Vagina (tissue), 2 donors: ENCODE measurements around the gene DHRS4.

Source experiments
- POLR2A ChIP-seq, 2 donors: fragments of 450-650 bp; IDR thresholded peaks; one replicate each; pipeline ENCODE4 v1.6.1; 2017; ENCODE audit warnings: antibody characterized with exemption in 2 of 2, mild to moderate bottlenecking in 2 of 2, moderate library complexity in 2 of 2
- POLR2AphosphoS5 ChIP-seq, 2 donors: sonication (generic); formaldehyde crosslinking; IDR thresholded peaks; one replicate each; pipeline ENCODE4 v1.9.0; 2017; ENCODE audit warnings: antibody characterized with exemption in 2 of 2, mild to moderate bottlenecking in 2 of 2, low read depth in 1 of 2; ENCODE audit not compliant: insufficient read depth in 1 of 2
- TF ChIP-seq, protein P1 (sequence below), 3 experiments: fragments of 450-650 bp in 2 of 3; fragments of 200-600 bp in 1 of 3; sonication (generic) in 1 of 3; IDR thresholded peaks; one replicate each; pipeline ENCODE4 v1.5.1; 2017 to 2019; ENCODE audit warnings: antibody characterized with exemption in 3 of 3, mild to moderate bottlenecking in 2 of 3, moderate library complexity in 2 of 3

DNA sequence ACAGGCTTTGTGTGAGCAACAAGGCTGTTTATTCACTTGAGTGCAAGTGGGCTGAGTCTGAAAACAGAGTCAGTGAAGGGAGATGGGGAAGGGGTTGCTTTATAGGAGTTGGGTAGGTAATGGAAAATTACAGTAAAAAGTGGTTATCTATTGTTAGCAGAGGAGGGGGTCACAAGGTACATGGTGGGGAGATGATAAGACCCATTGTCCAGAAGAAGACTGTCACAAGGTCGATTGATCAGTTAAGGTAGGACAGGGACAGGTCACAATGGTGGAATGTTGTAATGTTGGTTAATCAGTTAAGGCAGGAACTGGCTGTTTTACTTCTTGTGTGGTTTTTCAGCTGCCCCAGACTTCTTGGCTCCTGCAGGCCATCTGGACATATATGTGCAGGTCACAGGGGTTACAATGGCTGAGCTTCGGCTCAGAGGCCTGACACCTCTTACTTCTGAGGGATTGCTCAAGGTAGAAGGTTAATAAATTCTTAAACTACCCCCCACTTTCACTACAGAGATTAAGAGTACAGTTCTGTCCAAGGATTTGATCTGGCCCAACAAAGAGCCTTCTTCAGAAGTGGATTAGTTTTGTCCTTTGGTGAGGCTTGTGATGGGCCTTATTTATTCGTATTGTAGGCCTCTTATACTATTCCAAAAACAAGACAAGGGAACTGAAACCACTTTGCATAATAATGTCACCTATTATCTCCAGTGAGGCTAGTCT is 13.8 kb upstream of the DHRS4 start:
- TF ChIP-seq, protein P1, sequence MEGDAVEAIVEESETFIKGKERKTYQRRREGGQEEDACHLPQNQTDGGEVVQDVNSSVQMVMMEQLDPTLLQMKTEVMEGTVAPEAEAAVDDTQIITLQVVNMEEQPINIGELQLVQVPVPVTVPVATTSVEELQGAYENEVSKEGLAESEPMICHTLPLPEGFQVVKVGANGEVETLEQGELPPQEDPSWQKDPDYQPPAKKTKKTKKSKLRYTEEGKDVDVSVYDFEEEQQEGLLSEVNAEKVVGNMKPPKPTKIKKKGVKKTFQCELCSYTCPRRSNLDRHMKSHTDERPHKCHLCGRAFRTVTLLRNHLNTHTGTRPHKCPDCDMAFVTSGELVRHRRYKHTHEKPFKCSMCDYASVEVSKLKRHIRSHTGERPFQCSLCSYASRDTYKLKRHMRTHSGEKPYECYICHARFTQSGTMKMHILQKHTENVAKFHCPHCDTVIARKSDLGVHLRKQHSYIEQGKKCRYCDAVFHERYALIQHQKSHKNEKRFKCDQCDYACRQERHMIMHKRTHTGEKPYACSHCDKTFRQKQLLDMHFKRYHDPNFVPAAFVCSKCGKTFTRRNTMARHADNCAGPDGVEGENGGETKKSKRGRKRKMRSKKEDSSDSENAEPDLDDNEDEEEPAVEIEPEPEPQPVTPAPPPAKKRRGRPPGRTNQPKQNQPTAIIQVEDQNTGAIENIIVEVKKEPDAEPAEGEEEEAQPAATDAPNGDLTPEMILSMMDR (IDR thresholded peaks at IDR 0.05) = no peak
- no peak for TF ChIP-seq POLR2A (IDR thresholded peaks at IDR 0.05)
- TF ChIP-seq POLR2AphosphoS5 (IDR thresholded peaks at IDR 0.05; ENCODE audit: insufficient read depth in 1 of 2, low read depth in 1 of 2) = no peak
